GM11168 (cell line): ENCODE results near the gene SH3PXD2A.

ENCODE experiments used
- in situ Hi-C: fragments of 300-500 bp; cut with MboI; formaldehyde crosslinking; loops from one replicate; pipeline ENCODE4 v1.12.0; 2022; ENCODE audit warnings: low sequenced_read_pairs; ENCODE audit not compliant: unreplicated experiment

The SH3PXD2A gene

GRCh38 chr10:103581499-103581898, 273.9 kb downstream of the SH3PXD2A start:
- in situ Hi-C loops: no loop called here

- in situ Hi-C loops: no loop called here
These were observed 274.9 kb downstream of the SH3PXD2A start for GRCh38 chr10:103580430-103580829.

GRCh38 chr10:103580011-103580410, 275.4 kb downstream of the SH3PXD2A start:
- in situ Hi-C loops: no loop called here

- in situ Hi-C loops: no loop called here
These were observed 276.5 kb downstream of the SH3PXD2A start for GRCh38 chr10:103578782-103579382.

GRCh38 chr10:103576862-103577261, 278.5 kb downstream of the SH3PXD2A start:
- in situ Hi-C loops: no loop called here

GRCh38 chr10:103576076-103576471, 279.3 kb downstream of the SH3PXD2A start:
- in situ Hi-C loops: no loop called here

- in situ Hi-C loops: no loop called here
These were observed 279.8 kb downstream of the SH3PXD2A start for GRCh38 chr10:103575416-103576075.

- in situ Hi-C loops: no loop called here
These were observed 281.0 kb downstream of the SH3PXD2A start for GRCh38 chr10:103574097-103575061.

GRCh38 chr10:103573205-103573487, 282.2 kb downstream of the SH3PXD2A start:
- in situ Hi-C loops: no loop called here

GRCh38 chr10:103572347-103573204, 282.8 kb downstream of the SH3PXD2A start:
- in situ Hi-C loops: no loop called here

- in situ Hi-C loops: no loop called here
These were observed 283.8 kb downstream of the SH3PXD2A start for GRCh38 chr10:103571656-103571975.

- in situ Hi-C loops: no loop called here
These were observed 284.3 kb downstream of the SH3PXD2A start for GRCh38 chr10:103570844-103571655.

- in situ Hi-C loops: no loop called here
These were observed 285.5 kb downstream of the SH3PXD2A start for GRCh38 chr10:103569896-103570295.

- in situ Hi-C loops: no loop called here
These were observed 286.9 kb downstream of the SH3PXD2A start for GRCh38 chr10:103568505-103568904.

GRCh38 chr10:103566536-103566935, 288.8 kb downstream of the SH3PXD2A start:
- in situ Hi-C loops: no loop called here

GRCh38 chr10:103564776-103565520, 290.4 kb downstream of the SH3PXD2A start:
- in situ Hi-C loops: no loop called here

GRCh38 chr10:103564116-103564501, 291.3 kb downstream of the SH3PXD2A start:
- in situ Hi-C loops: no loop called here

GRCh38 chr10:103563231-103564115, 291.9 kb downstream of the SH3PXD2A start:
- in situ Hi-C loops: no loop called here
